Measurements from ENCODE around the gene KRT33A. TPM values are rescaled to one million over a fixed set of nuclear protein-coding genes. Genes with fewer than 3 reads are reported as not detected.

The KRT33A gene
- total RNA-seq, 1 experiment from 2014 or later = not detected

DNA sequence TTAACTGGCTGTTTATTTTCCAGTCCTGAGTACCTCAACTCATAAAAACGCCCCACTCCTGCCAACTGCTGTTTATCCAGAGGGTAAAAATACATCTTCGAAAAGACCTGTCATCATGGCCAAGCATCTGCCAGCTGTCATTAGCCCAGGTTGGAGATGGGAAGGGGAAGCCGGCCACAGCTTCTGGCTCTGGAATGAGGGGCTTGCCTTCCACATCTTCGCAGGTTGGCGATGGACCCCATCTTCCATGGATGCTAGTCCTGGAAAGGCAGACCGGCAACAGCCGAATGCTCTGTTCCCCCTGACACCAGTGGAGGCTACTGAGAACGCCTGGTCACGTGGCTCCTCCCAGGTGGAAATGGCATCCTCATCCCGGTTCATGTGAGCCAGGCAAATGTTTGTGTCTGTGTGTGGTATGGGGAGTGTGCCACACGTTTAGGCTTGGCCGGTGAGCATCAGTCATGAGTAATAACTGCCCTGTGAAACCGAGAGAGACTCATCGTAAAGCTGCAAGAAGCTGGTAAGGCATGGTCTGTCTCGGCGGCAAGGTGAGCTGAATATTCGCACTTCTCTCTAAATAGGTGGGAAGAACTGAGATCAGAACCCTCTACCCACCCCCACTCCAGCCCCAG, 34.7 kb downstream of the KRT33A start:
- TF ChIP-seq, protein P1, sequence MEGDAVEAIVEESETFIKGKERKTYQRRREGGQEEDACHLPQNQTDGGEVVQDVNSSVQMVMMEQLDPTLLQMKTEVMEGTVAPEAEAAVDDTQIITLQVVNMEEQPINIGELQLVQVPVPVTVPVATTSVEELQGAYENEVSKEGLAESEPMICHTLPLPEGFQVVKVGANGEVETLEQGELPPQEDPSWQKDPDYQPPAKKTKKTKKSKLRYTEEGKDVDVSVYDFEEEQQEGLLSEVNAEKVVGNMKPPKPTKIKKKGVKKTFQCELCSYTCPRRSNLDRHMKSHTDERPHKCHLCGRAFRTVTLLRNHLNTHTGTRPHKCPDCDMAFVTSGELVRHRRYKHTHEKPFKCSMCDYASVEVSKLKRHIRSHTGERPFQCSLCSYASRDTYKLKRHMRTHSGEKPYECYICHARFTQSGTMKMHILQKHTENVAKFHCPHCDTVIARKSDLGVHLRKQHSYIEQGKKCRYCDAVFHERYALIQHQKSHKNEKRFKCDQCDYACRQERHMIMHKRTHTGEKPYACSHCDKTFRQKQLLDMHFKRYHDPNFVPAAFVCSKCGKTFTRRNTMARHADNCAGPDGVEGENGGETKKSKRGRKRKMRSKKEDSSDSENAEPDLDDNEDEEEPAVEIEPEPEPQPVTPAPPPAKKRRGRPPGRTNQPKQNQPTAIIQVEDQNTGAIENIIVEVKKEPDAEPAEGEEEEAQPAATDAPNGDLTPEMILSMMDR (conservative IDR thresholded peaks at IDR 0.05) = no peak
- H2AK5ac ChIP-seq (ENCODE audit: insufficient read length, low read length) = no peak overlapping the region
- no peak overlapping the region for H2BK5ac ChIP-seq (ENCODE audit: insufficient read length, low read length)
- no peak overlapping the region for H2AFZ ChIP-seq (ENCODE audit: low read length)
- no peaks in the 10 kb centered on the region for H3K79me1 ChIP-seq (ENCODE audit: insufficient read depth, low read depth, low read length, poor library complexity, severe bottlenecking)
- H3K4me1 Mint-ChIP-seq = peaks cover 0 to 3% of the 10 kb centered on the region in 2 experiments; a peak in 1 of 4 replicates
- H2BK15ac ChIP-seq (ENCODE audit: low read depth, low read length) = no peak overlapping the region
- H2BK20ac ChIP-seq (ENCODE audit: low read depth, low read length, poor library complexity, severe bottlenecking) = no peak overlapping the region
- H3K23ac ChIP-seq (ENCODE audit: insufficient read length, low read depth, low read length) = no peak overlapping the region
- H3K4me1 ChIP-seq (ENCODE audit: insufficient read depth, low read length) = no peaks in the 10 kb centered on the region; the same call in 1 of the 2 replicates
- no CpG with 5 or more reads among the region's 17 CpGs for WGBS (ENCODE audit: extremely low coverage, insufficient read length, low lambda C conversion rate)
- H3K36me3 Mint-ChIP-seq (ENCODE audit: insufficient read depth in 1 of 3, low read depth in 3 of 3) = peaks cover 0 to 15% (median 12%) of the 10 kb centered on the region in 3 experiments; a peak in 1 of 7 replicates
- no peak for DNase-seq
- H4K20me1 ChIP-seq (ENCODE audit: control insufficient read depth, insufficient read depth, insufficient read length) = no peaks in the 10 kb centered on the region
- no peak overlapping the region for H4K5ac ChIP-seq (ENCODE audit: insufficient read length, low read depth, low read length)
- no peak overlapping the region for H3K56ac ChIP-seq (ENCODE audit: insufficient read length, low read depth, low read length)
- no peak overlapping the region for H3K4me2 ChIP-seq (ENCODE audit: insufficient read depth, insufficient read length, low read length)
- H3K9me3 Mint-ChIP-seq = peaks cover 16% of the 10 kb centered on the region in 2 experiments; a peak in 4 of 5 replicates
- no peak overlapping the region for H4K91ac ChIP-seq (ENCODE audit: insufficient read length, low read depth, low read length)
- H3K18ac ChIP-seq (ENCODE audit: insufficient read length, low read depth, low read length) = no peak overlapping the region
- H3K27ac Mint-ChIP-seq = no peak overlapping the region
- H3T11ph ChIP-seq (ENCODE audit: low read length) = no peak overlapping the region
- H3K23me2 ChIP-seq (ENCODE audit: insufficient read length, low read depth, low read length, poor library complexity, severe bottlenecking) = no peaks in the 10 kb centered on the region
- no peak overlapping the region for H3K27ac ChIP-seq (ENCODE audit: insufficient read length, low read depth, low read length)
- no peaks in the 10 kb centered on the region for H3K27me3 ChIP-seq (ENCODE audit: insufficient read depth, low read length)
- H2BK12ac ChIP-seq (ENCODE audit: insufficient read length, low read depth, low read length) = no peak overlapping the region
- no peaks in the 10 kb centered on the region for H3K9me3 ChIP-seq (ENCODE audit: control insufficient read depth, low read depth, low read length)
- no peaks in the 10 kb centered on the region for H3K79me2 ChIP-seq (ENCODE audit: insufficient read depth, low read length)
- no peak overlapping the region for H3K4me3 Mint-ChIP-seq
- H3K27me3 Mint-ChIP-seq (ENCODE audit: low read depth) = peaks cover 9% of the 10 kb centered on the region
- H3K4ac ChIP-seq (ENCODE audit: low read depth, low read length) = no peak overlapping the region; the same call in 1 of the 2 replicates
- H3K14ac ChIP-seq (ENCODE audit: insufficient read depth, low read length) = no peak overlapping the region; the same call in 1 of the 2 replicates
- no peak overlapping the region for H4K8ac ChIP-seq (replicated peaks; ENCODE audit: insufficient read length, low read depth, low read length)
- no peak overlapping the region for H3K9ac ChIP-seq (ENCODE audit: extremely low read depth, insufficient read length, low read length)
- H2BK120ac ChIP-seq (ENCODE audit: low read depth, low read length, poor library complexity, severe bottlenecking) = no peak overlapping the region
